Head of caudate nucleus (tissue), 42 donors: Measurements from ENCODE around the gene PANK4.
"Not testable (repeated sequence)": the region's sequence is repeated elsewhere in the genome, so short reads cannot be mapped to it uniquely, and the experiment has no call there.

Experiments used
- DNase-seq, 42 donors: peaks; one replicate each; pipeline versions ENCODE4 v3.0.0 to v3.0.0-alpha.2; 2020 to 2021; ENCODE audit warnings: mixed read lengths in 7 of 42
- intact Hi-C: fragments of 100-400 bp; cut with DNase I; formaldehyde crosslinking; loops from one replicate; pipeline ENCODE4 v1.15.0; 2022

The PANK4 gene

DNA sequence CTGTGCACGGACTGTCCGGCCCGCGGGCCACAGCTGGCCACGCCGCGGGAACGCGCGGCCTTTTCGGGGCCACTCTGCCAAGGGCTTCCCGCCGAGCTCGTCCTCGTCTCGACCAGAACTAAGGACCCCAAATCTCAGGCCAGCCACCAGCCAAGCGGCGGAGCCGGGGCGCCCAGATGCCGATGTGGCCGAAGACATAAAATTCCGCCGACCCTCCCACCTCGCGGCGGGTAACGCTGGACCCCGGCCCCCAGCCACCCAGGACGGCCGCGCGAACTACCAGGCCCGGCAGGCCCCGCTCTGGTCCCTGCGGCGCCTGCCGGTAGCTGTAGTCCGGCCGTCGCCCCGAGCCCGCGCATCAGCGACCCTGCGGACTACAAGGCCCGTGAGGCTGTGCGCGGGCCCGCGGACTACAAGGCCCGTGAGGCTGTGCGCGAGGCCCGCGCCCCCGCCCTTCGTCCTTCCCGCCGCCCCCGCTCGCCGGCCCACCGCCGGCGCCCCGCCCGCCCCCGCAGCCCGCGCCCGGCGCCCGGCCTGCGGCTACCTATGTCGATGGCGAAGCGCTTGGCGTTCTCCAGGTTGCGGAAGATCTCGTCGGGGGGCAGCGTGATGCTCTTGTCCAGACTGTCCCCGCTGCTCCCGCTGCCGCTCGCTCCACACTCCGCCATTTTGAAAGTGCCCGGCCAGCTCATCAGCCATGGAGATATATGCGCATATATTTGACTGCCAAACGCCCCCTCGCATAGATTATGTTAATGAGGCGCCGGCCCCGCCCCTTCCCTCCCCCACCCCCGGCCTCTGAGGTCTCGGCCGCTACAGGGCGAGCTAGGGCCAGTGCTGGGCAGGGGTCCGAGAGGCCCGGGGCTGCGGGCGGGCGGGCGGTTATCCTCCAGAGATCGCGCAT, at the start of gene PANK4:
Gene PANK4 (minus strand): TSS at position 677 of the 904 bp plus-strand sequence. CDS start 9 bp downstream, at position 668.
- peak; percentile 86 to 97 (median 93) for DNase-seq
- intact Hi-C loops: loop anchor here (2.0 kb wide), 1 partner anchor 61 kb away; the partner anchor contains the start of gene PRXL2B

DNA sequence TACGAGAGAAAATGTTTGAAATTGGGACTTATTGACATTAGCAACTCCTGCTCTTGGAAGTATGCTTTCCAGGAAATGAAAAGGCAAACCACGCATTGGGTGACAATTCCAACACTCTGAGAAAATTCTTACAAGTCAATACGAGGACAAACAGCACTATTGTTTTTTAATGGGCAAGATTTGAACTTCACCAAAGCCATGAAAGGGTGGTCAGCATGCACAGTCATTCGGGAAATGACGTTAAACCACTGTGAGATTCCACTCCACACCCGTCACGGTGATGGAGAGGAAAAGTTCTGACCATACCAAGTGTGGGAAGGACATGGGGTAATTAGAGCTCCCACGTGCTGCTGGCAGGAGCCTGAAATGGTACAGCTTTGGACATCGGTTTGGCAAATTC, 48.0 kb upstream of the PANK4 start:
- DNase-seq: no peak
- intact Hi-C loops: no loop called here

DNA sequence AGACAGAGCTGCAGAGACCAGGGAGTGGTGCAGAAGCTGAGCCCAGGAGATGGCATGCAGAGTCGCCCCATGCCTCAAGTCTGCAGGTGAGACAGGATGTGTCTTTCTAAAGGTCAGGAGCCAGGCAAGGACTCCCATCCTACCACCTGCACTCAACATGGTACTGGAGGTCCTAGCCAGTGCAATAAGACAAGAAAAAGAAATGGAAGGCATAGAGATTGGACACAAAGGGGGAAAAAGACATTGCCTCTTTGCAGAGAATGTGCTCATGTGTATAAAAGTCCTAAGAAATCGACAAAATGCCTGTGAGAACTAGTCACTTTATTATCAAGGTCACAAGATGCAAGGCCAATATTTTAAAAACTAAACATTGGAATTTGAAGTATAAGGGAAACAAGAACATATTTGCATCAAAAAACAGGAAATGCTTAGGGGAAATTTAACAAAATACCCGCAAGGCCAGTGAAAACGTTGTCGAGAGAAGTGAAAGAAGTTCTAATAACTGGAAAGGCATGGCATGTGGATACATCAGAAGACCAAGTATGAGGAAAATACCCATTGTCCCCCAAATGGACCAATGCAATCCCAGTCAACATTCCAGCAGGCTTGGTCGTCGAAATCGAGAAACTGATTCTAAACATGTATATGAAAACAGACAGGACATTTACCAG, 47.0 kb upstream of the PANK4 start:
- DNase-seq: no peak
- intact Hi-C loops: no loop called here

DNA sequence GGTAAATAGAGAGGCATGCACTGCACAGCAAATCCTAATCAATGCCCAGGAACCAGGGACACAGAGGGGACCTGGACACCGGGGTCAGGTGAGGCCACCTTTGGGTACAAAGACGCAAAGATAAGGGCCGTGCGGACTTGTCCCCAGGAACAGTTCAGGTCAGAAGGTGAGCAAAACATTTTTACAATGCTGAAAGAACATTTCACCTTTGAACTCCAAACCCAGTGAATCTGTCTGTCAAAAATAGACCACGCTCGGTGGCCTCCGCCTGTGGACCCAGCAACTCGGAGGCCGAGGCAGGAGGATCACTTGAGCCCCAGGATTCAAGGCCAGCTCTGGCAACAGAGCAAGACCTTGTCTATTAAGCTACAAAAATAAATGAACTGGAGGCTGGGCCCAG, 45.0 kb upstream of the PANK4 start:
- intact Hi-C loops: no loop called here

DNA sequence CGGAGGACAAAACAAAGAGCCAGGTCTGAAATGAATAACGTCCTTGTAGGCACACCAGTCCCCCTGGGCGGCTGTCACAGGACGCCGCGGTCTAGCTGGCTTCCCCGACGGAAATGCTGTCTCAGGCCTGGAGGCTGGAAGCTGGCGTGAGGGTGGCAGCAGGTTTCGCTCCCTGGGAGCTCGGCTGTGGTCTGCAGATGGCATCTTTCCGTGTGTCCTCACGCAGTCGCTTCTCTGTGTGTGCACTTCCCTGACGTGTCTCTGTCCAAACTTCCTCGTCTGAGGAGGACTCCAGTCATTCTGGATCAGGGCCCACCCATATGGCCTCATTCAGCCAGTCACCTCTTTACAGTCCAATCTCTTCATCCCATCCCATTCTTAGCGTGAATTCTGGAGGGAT, 43.9 kb upstream of the PANK4 start:
- DNase-seq: no peak
- intact Hi-C loops: no loop called here

More for the DNA sequence above, 45.0 kb upstream of the PANK4 start:
- DNase-seq: no peak

DNA sequence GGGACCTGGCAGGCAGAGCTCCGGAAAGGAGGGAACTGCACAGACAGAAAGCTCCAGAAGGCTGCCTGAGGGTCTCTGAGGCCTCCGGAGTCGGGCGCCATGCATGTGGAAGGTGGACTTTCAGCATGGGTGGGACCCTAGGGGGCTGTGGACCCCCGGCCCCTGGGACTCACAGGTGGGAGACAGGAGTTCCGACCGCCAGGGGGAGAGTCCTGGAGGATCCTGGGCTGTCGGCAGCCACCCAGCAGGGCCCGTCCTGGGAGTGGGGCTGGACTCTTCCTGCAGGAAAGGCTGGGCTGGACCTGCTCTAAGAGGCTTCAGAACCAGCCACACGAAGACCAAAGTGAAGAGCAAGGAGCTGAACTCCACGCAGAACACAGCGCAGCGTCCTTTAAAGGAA, 43.3 kb upstream of the PANK4 start:
- DNase-seq, intact Hi-C loops: not testable (repeated sequence)

DNA sequence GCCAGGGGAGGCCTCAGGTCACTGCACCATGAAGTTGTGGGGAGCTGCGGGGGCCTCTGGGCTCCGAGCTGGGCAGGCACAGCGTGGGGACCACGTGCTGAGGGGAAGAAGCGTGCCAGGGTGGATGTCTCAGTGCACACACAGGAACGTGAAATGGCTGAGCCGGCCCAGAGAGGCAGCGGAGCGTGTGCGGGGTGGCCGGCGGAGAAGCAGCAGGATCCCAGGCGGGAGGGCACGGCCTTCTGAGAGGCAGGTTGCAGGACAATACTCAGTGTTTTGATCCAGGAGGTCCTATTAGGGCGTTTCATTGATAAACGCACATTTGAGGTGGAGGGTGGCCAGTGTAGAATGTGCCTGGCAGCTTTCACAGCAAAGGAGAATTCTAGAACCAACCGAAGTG, 42.7 kb upstream of the PANK4 start:
- intact Hi-C loops: no loop called here
- DNase-seq: no peak

DNA sequence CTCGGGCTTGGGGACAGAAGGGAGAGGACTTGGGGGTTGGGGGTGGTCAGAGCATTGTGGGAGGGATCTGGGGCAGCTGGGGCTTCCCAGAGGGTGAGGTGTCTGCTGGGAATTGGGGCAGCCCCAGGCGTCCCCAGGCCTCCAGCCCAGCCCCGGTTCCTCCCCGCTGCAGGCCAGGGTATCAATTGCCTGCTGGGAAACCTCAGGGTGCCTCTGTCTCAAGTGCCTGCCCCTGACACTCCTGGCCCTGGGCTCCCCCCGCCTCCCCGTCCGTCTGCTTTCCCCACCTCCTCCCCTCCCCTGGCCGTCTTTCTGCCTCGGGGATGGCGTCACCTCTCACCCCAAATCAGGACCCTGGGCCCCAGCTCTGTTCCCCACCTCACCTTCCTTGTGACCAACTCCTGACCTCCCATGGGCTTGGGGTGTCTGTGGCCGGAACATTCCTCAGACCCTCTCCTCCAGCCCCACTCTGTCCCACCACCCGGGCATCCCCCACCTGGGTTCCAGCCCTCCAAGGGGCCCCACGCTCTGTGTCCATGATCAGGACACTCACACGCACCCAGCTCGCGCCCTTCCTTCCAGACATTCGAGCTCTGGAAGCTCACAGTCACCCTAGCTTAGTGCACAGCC, 41.9 kb upstream of the PANK4 start:
- DNase-seq, intact Hi-C loops: not testable (repeated sequence)

DNA sequence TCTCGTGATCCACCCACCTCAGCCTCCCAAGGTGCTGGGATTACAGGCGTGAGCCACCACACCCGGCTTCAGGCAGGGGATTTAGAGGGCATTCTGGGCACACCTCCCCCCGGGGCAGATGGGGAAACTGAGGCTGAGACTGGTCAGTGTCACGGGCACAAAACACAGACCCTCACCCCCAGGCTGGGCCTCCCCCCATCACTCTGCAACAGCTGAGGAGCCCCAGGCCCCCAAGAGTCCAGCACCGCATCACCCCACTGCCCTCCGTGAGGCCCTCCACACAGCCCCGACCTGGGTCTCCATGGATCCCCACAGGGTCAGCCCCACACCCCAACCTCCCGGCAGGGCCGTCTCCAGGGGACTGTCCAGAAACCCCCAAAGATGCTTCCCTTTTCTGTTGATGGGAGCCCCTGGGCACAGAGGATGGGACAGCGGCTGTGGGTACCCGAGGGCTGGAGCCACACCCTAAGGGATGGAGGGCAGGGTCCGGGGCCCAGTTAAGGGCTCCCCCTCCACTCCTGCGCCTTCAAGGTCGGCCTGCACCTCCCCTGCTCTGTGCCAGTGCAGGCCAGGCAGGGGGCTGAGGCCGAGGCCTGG, 40.8 kb upstream of the PANK4 start:
- DNase-seq: no peak
- intact Hi-C loops: no loop called here

DNA sequence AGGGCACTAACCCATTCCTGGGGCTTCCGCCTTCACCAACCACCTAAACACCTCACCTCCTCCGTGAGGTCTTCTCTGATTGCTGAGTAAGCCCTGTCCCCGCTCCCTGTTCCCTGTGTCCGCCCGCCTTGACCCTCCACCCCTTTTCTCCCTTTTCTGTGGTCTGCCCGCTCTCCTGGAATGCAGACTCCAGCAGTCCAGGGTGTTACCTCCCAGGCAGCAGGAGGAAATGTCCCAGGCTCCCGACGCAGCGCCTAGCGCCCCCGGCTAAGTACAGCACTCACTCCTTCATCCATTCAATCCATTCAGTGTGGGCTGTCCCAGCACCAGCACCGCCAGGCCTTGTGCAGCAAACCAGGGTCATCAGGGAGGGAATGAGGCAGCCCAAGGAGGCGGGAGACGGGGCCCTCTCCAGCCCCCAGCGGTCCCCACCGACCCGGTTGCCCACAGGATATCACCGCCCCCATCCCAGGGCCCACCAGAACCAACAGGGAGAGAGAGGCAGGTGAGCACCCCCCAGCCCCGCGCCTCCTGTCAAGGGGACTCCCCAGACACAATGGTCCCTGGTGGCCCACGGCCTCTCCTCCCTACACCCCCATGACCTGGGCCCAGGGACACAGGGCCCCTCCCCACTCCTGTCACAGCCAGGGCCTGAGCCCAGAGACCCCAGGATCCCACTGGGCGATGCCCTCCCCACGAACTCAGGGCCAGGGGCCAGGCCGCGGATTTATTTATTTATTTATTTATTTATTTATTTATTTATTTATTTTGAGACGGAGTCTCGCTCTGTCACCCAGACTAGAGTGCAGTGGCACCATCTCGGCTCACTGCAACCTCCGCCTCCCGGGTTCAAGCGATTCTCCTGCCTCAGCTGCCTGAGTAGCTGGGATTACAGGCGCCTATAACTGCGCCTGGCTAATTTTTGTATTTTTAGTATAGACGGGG, 40.0 kb upstream of the PANK4 start:
- intact Hi-C loops: no loop called here
- no peak for DNase-seq

DNA sequence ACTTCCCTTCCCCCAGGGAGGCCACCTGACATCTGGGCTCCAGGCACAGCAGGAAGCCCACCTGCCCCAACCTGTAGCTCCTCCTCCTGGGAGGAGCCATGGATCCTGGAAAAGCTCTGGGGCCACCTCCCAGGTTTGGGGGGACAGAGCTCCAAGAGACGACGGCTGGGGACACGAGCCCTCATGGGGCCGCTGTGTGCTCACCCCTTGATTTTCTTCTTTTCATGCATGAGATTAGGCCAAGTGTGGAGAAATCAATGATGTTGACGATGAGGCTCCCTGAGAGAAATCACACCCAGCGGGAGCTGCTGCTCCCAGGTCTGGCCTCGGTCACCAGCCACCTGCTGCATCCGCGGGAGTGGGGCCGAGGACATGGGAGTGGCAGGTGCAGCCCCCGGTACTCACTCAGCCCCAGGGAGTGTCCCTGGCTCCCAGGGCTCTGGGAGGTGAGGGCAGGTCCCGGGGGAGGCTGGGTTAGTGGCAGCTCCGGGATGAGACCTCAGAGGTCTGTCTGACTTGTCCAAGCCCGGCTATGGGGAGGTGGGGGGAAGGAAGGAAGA, 38.5 kb upstream of the PANK4 start:
- intact Hi-C loops: no loop called here
- no peak for DNase-seq

DNA sequence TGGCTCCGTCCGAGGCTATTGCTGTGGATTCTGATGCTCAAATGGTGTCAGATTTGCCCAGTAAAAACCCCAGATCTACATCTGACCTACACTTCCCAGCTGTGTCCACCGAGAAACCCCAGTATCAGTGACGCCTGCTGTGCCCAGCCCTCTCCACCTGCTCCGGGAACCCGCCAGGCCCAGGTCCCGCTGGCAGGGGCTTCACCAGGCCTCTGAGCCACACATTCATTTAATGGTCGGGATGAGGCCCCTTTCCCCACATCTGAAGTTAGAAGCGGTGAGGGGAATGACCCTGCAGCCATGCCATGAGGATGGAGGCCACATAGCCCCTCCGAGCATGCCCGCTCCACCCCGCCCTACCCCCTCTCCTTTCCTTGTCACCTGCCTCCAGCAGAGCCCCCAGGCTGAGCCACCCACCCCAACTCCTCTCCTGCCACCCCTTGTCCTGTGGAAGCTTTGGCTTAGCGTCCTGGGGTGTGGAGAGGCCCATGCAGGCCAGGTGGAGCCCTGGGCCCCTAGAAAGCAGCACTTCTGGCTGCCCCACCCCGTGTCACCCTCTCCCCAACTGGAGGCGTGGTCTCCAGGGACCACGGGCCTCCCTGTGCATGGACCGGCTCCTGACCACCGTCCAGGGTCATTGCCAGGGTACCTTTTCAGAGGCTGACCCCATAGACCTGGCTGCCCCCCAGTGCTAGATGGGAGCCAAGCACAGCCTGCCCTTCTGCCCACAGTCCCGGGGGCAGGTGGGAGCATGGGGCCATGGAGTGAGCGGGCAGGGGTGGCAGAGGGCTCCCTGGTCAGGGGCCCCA, 37.8 kb upstream of the PANK4 start:
- intact Hi-C loops: no loop called here
- DNase-seq: peak in 1 of 42 donors; percentile 14

DNA sequence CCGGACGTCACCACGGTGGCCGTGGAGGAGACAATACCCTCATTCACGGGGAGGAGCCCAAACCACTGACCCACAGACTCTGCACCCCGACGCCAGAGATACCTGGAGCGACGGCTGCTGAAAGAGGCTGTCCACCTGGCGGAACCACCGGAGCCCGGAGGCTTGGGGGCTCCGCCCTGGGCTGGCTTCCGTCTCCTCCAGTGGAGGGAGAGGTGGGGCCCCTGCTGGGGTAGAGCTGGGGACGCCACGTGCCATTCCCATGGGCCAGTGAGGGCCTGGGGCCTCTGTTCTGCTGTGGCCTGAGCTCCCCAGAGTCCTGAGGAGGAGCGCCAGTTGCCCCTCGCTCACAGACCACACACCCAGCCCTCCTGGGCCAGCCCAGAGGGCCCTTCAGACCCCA, 36.8 kb upstream of the PANK4 start:
- no peak for DNase-seq
- intact Hi-C loops: no loop called here

DNA sequence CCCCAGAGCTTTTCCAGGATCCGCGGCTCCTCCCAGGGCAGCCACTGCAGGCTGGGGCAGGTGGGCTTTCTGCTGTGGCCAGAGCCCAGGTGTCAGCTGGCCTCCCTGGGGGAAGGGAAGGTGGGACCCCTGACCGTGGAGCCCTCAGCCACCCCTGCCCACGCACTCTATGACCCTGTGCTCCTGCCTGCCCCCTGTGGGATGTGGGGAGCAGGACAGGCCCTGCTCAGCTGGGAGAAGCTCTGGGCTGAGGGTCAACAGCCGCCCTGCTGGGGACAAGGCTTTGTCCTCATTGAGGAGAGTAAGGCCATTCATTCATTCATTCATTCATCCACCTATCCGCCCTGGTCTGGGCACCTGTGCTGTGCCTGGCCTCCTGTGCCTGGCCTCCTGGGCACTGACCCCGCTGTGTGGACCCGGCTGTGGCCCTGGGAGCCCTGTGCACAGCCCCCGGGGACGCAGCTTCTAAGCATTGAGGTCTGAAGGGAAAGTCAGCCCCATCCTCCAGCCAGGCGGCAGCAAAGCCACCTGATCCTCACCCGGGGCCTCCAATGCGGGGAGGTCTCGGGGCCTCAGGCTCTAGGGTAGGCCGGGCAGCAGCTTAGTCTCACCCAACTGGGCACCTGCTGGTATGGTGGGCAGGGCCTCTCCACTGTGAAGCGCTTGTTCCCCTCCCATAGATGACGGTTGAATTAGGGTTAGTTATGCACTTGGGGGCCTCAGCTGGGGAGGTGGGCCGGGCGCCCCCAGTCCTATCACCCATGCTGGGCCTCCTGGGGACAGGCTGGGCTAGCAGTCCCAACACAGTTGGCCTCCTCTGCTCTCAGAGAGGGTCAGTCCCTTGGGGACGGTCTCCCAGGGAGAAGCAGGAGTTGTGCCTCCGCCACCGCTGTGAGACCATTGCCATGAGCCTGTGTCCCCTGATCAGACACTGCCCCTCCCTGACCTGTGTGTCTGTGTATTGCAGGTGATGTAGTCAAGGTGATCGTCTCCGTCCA, 35.8 kb upstream of the PANK4 start:
- no peak for DNase-seq
- intact Hi-C loops: no loop called here

DNA sequence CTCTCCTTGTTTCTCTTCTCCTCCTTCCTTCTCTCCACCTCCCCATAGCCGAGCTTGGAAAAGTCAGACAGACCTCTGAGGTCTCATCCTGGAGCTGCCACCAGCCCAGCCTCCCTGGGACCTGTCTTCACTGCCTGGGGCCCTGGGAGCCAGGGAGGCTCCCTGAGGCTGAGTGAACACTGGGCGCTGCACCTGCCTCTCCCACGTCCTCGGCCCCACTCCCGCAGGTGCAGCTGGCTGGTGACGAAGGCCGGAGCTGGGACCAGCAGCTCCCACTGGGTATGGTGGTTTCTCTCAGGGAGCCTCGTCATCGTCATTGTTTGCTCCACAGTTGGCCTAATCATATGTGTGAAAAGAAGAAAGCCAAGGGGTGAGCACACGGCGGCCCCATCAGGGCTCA, 35.0 kb upstream of the PANK4 start:
- no peak for DNase-seq
- intact Hi-C loops: no loop called here
